ENCODE results near the gene PLD6. TPM values are rescaled to one million over a fixed set of nuclear protein-coding genes. Genes with fewer than 3 reads are reported as not detected.

Gene PLD6
- total and polyA plus RNA-seq, 2 donors (not counting 1 experiment from before 2014, with no cell fraction given): 2.0 to 4.1 TPM

GRCh38 chr17:17227608-17228520 is 21.7 kb upstream of the PLD6 start:
- Histone ChIP-seq H3K4me1 (ENCODE audit: control insufficient read depth in 2 of 2, insufficient read depth in 2 of 2, low read length in 2 of 2) (no peaks in the 10 kb centered on the region), H4K20me1 (ENCODE audit: control insufficient read depth, insufficient read depth, low read length, poor library complexity, severe bottlenecking) (peaks cover 4% of the 10 kb centered on the region), H3K9ac (ENCODE audit: low read length) (no peak overlapping the region), H3K27ac (ENCODE audit: low read length in 2 of 2) (no peak overlapping the region), H3K36me3 (replicated peaks in 1 of 2; ENCODE audit: control extremely low read depth in 1 of 2, control insufficient read depth in 1 of 2, extremely low read depth in 1 of 2, insufficient read depth in 2 of 2, low read length in 1 of 2) (peaks cover 4 to 78% of the 10 kb centered on the region in 2 experiments), H3K4me2 (replicated peaks; ENCODE audit: low read depth, low read length, poor library complexity, severe bottlenecking) (no peak overlapping the region), H2AFZ (ENCODE audit: insufficient read depth, low read depth, low read length, poor library complexity, severe bottlenecking) (no peak overlapping the region), H3K9me3 (ENCODE audit: control extremely low read depth in 1 of 3, control insufficient read depth in 2 of 3, insufficient read depth in 1 of 3, low read length in 2 of 3) (no peaks in the 10 kb centered on the region), H3K27me3 (replicated peaks in 1 of 4; ENCODE audit: control extremely low read depth in 1 of 4, control insufficient read depth in 3 of 4, insufficient read depth in 4 of 4, low read length in 3 of 4) (no peaks in the 10 kb centered on the region), H3K79me2 (ENCODE audit: control insufficient read depth, insufficient read depth, low read length) (peaks cover 29% of the 10 kb centered on the region), H3K4me3 (ENCODE audit: control extremely low read depth in 1 of 5, extremely low read depth in 1 of 5, insufficient read depth in 1 of 5, low read depth in 2 of 5, low read length in 4 of 5) (no peak overlapping the region)
- ATAC-seq (ENCODE audit: low read depth) (no peak), DNase-seq (no peak)
- no peaks in the 10 kb centered on the region for H3K27me3 Mint-ChIP-seq
- ChIA-PET CTCF (interaction anchor here (0.6 kb wide), 1 partner anchor 86 kb away, joined by 3 read pairs; no protein-coding TSS in a partner anchor), POLR2A (no interaction called here)
- no peaks in the 10 kb centered on the region for H3K9me3 Mint-ChIP-seq (ENCODE audit: insufficient read depth)
- no peak for TF ChIP-seq EZH2 (IDR thresholded peaks at IDR 0.05; ENCODE audit: borderline replicate concordance, insufficient read depth, low read depth, low read length, poor library complexity, severe bottlenecking)
- no peak for TF ChIP-seq CTCF (IDR thresholded peaks at IDR 0.05)
- intact Hi-C loops (cut with micrococcal nuclease): no loop called here
- H3K4me3 Mint-ChIP-seq: no peak overlapping the region
- WGBS (ENCODE audit: insufficient coverage): 99% methylated on average over 24 of the region's 25 CpGs
- H3K27ac Mint-ChIP-seq: no peak overlapping the region
- H3K4me1 Mint-ChIP-seq: peaks cover 4% of the 10 kb centered on the region
